MG63 (cell line): Measurements from ENCODE around the gene IRF3. TPM values are rescaled to one million over a fixed set of nuclear protein-coding genes. Genes with fewer than 3 reads are reported as not detected.

Source experiments
- DNase-seq: peaks from one replicate; pipeline ENCODE4 v3.0.0-alpha.2; 2020
- H3K27me3 ChIP-seq: fragments of 250-450 bp; sonication (Bioruptor Pico); 2 replicates; pipeline ENCODE4 v1.5.1; 2020; ENCODE audit warnings: mild to moderate bottlenecking, moderate library complexity
- H3K36me3 ChIP-seq: fragments of 250-450 bp; sonication (Bioruptor Pico); 2 replicates; pipeline ENCODE4 v1.5.1; 2020; ENCODE audit warnings: mild to moderate bottlenecking, moderate library complexity
- H3K4me3 ChIP-seq: fragments of 250-450 bp; sonication (Bioruptor Pico); 2 replicates; pipeline ENCODE4 v1.5.1; 2020; ENCODE audit warnings: mild to moderate bottlenecking, moderate library complexity
- H3K9me3 ChIP-seq: fragments of 250-450 bp; sonication (Bioruptor Pico); 2 replicates; pipeline ENCODE4 v1.5.1; 2020; ENCODE audit warnings: mild to moderate bottlenecking, moderate library complexity
- total RNA-seq: library from RNA; depleted of rRNA; stranded (reverse); fragments of >200 nt; shearing (Covaris generic); gene quantifications from 2 replicates; pipeline ENCODE4 v1.2.3, GENCODE V29; 2014; ENCODE audit warnings: low replicate concordance

Gene IRF3
- total RNA-seq, 1 experiment from 2014 or later, result 104 TPM

GRCh38 chr19:49657493-49658138 is 8.0 kb downstream of the IRF3 start:
- Histone ChIP-seq H3K4me3 (no peak overlapping the region), H3K36me3 (peaks cover 90% of the 10 kb centered on the region), H3K9me3 (no peaks in the 10 kb centered on the region), H3K27me3 (no peaks in the 10 kb centered on the region)
- DNase-seq, result no peak

- Histone ChIP-seq H3K9me3 (no peaks in the 10 kb centered on the region), H3K4me3 (no peak overlapping the region), H3K27me3 (no peaks in the 10 kb centered on the region), H3K36me3 (peaks cover 83% of the 10 kb centered on the region)
- DNase-seq, result no peak
These were observed 9.1 kb downstream of the IRF3 start for GRCh38 chr19:49656456-49657109.

GRCh38 chr19:49655570-49656455 is 9.8 kb downstream of the IRF3 start:
- Histone ChIP-seq H3K27me3 (no peaks in the 10 kb centered on the region), H3K4me3 (no peak overlapping the region), H3K36me3 (peaks cover 83% of the 10 kb centered on the region), H3K9me3 (no peaks in the 10 kb centered on the region)
- DNase-seq, result no peak

- H3K27me3 ChIP-seq, result no peaks in the 10 kb centered on the region
- DNase-seq, result no peak
- peaks cover 83% of the 10 kb centered on the region for H3K36me3 ChIP-seq
These were observed 11.1 kb downstream of the IRF3 start for GRCh38 chr19:49654581-49654980.

GRCh38 chr19:49653466-49653806 is 12.2 kb downstream of the IRF3 start:
- H3K27me3 ChIP-seq, result no peaks in the 10 kb centered on the region
- peaks cover 81% of the 10 kb centered on the region for H3K36me3 ChIP-seq
- no peaks in the 10 kb centered on the region for H3K9me3 ChIP-seq
- no peak for DNase-seq
- H3K4me3 ChIP-seq, result no peak overlapping the region

More at GRCh38 chr19:49654581-49654980, 11.1 kb downstream of the IRF3 start:
- Histone ChIP-seq H3K9me3 (no peaks in the 10 kb centered on the region), H3K4me3 (no peak overlapping the region)

GRCh38 chr19:49652551-49653465 is 12.8 kb downstream of the IRF3 start:
- DNase-seq, result no peak
- Histone ChIP-seq H3K36me3 (peaks cover 76% of the 10 kb centered on the region), H3K27me3 (no peaks in the 10 kb centered on the region), H3K4me3 (no peak overlapping the region), H3K9me3 (no peaks in the 10 kb centered on the region)

GRCh38 chr19:49651820-49652550 is 13.7 kb downstream of the IRF3 start:
- Histone ChIP-seq H3K36me3 (peaks cover 77% of the 10 kb centered on the region), H3K4me3 (no peak overlapping the region), H3K9me3 (no peaks in the 10 kb centered on the region)

GRCh38 chr19:49651029-49651819 is 14.4 kb downstream of the IRF3 start:
- no peaks in the 10 kb centered on the region for H3K27me3 ChIP-seq
- no peak overlapping the region for H3K4me3 ChIP-seq
- H3K9me3 ChIP-seq, result no peaks in the 10 kb centered on the region
- H3K36me3 ChIP-seq, result peaks cover 77% of the 10 kb centered on the region
- no peak for DNase-seq

More at GRCh38 chr19:49651820-49652550, 13.7 kb downstream of the IRF3 start:
- no peak for DNase-seq
- no peaks in the 10 kb centered on the region for H3K27me3 ChIP-seq

GRCh38 chr19:49646586-49646985 is 19.1 kb downstream of the IRF3 start:
- peaks cover 67% of the 10 kb centered on the region for H3K36me3 ChIP-seq
- DNase-seq, result no peak

GRCh38 chr19:49645995-49646394 is 19.7 kb downstream of the IRF3 start:
- no peak for DNase-seq
- peaks cover 64% of the 10 kb centered on the region for H3K36me3 ChIP-seq
- no peaks in the 10 kb centered on the region for H3K27me3 ChIP-seq
- H3K9me3 ChIP-seq, result no peaks in the 10 kb centered on the region
- no peak overlapping the region for H3K4me3 ChIP-seq

More at GRCh38 chr19:49646586-49646985, 19.1 kb downstream of the IRF3 start:
- no peak overlapping the region for H3K4me3 ChIP-seq
- no peaks in the 10 kb centered on the region for H3K9me3 ChIP-seq
- H3K27me3 ChIP-seq, result no peaks in the 10 kb centered on the region

- Histone ChIP-seq H3K4me3 (no peak overlapping the region), H3K9me3 (no peaks in the 10 kb centered on the region), H3K36me3 (peaks cover 63% of the 10 kb centered on the region), H3K27me3 (no peaks in the 10 kb centered on the region)
- no peak for DNase-seq
These were observed 20.1 kb downstream of the IRF3 start for GRCh38 chr19:49645592-49645991.

GRCh38 chr19:49643466-49643865 is 22.2 kb downstream of the IRF3 start:
- Histone ChIP-seq H3K4me3 (peak overlapping the region; percentile 98), H3K36me3 (peaks cover 43% of the 10 kb centered on the region)

GRCh38 chr19:49642492-49643035 is 23.1 kb downstream of the IRF3 start:
- no peak for DNase-seq
- Histone ChIP-seq H3K4me3 (peak overlapping the region; percentile 98), H3K27me3 (no peaks in the 10 kb centered on the region), H3K9me3 (no peaks in the 10 kb centered on the region), H3K36me3 (peaks cover 41% of the 10 kb centered on the region)

More at GRCh38 chr19:49643466-49643865, 22.2 kb downstream of the IRF3 start:
- no peaks in the 10 kb centered on the region for H3K9me3 ChIP-seq
- H3K27me3 ChIP-seq, result no peaks in the 10 kb centered on the region
- DNase-seq, result no peak

- H3K4me3 ChIP-seq, result peak within 1 kb of the TSS; percentile 98
- H3K36me3 ChIP-seq, result peaks cover 34% of the 10 kb centered on the region
- DNase-seq, result peak; percentile 100
- H3K27me3 ChIP-seq, result no peaks in the 10 kb centered on the region
- H3K9me3 ChIP-seq, result no peaks in the 10 kb centered on the region
These were observed 23.8 kb downstream of the IRF3 start, which contains the start of gene SCAF1 for GRCh38 chr19:49641688-49642491. Gene SCAF1, plus strand, starts transcription at chr19:49642209. Its CDS starts 2,818 bp downstream, at chr19:49645027.
